ENCODE data around the gene ARHGEF16.

DNA sequence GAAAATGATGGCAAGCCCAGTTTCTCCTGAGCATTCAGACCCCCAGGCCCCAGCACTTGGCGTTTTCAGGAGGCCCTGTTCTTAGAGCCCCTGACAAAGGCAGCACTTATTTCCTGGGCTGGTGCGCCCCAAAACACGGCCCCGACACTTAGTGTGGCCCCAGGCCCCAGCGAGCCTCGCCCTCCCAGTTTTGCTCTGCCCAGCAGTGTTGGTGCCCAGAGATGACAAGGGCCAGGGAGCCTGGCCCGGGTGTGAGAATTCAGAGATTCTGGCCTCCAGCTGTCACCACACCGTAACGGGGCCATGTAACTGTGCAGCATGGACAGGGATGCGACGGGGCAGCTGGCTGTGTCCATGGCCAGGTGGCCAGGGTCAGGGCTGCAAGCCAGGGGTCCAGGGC is 18.0 kb upstream of the ARHGEF16 start:
- no peak for TF ChIP-seq POLR2A (IDR thresholded peaks at IDR 0.05)
- TF ChIP-seq, protein P1, sequence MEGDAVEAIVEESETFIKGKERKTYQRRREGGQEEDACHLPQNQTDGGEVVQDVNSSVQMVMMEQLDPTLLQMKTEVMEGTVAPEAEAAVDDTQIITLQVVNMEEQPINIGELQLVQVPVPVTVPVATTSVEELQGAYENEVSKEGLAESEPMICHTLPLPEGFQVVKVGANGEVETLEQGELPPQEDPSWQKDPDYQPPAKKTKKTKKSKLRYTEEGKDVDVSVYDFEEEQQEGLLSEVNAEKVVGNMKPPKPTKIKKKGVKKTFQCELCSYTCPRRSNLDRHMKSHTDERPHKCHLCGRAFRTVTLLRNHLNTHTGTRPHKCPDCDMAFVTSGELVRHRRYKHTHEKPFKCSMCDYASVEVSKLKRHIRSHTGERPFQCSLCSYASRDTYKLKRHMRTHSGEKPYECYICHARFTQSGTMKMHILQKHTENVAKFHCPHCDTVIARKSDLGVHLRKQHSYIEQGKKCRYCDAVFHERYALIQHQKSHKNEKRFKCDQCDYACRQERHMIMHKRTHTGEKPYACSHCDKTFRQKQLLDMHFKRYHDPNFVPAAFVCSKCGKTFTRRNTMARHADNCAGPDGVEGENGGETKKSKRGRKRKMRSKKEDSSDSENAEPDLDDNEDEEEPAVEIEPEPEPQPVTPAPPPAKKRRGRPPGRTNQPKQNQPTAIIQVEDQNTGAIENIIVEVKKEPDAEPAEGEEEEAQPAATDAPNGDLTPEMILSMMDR (IDR thresholded peaks at IDR 0.05): no peak
